K562 (cell line): ENCODE results near the gene ATP5MK. TPM values are rescaled to one million over a fixed set of nuclear protein-coding genes. Genes with fewer than 3 reads are reported as not detected.

Experiments
- BRCA1 ChIP-seq, 2 experiments: fragments of 450-650 bp in 1 of 2; sonication (generic) in 1 of 2; formaldehyde crosslinking in 1 of 2; IDR thresholded peaks; 2 replicates each; pipeline versions ENCODE4 v1.5.0 to v1.6.1; 2017 to 2020; ENCODE audit warnings: mild to moderate bottlenecking in 1 of 2, missing genetic modification reagents in 1 of 2
- ELF2 ChIP-seq: fragments of 250-450 bp; sonication (Bioruptor Pico); IDR thresholded peaks from 2 replicates; pipeline ENCODE4 v1.5.0; 2021; ENCODE audit warnings: mild to moderate bottlenecking
- FOS ChIP-seq: IDR thresholded peaks from 3 replicates; pipeline ENCODE4 v1.6.1; 2011; ENCODE audit not compliant: insufficient read length; ENCODE audit errors: extremely low read depth
- FOXA3 ChIP-seq, 2 experiments: fragments of 450-650 bp in 1 of 2; sonication (generic) in 1 of 2; formaldehyde crosslinking; IDR thresholded peaks in 1 of 2; conservative IDR thresholded peaks in 1 of 2; 2 replicates each; pipeline versions ENCODE4 v1.4.0 to v1.8.0; 2020 to 2022; ENCODE audit warnings: mild to moderate bottlenecking in 2 of 2, missing genetic modification reagents in 1 of 2
- GTF2E2 ChIP-seq: fragments of 200-800 bp; sonication (Bioruptor generic); IDR thresholded peaks from 2 replicates; pipeline ENCODE4 v1.6.1; 2016; ENCODE audit warnings: missing genetic modification characterization, missing compliant biosample characterization
- KDM1A ChIP-seq, 2 experiments: fragments of 450-650 bp; IDR thresholded peaks; 2 replicates each; pipeline ENCODE4 v1.6.1; 2016; ENCODE audit warnings: mild to moderate bottlenecking in 2 of 2
- MEF2A ChIP-seq: IDR thresholded peaks from 2 replicates; pipeline ENCODE4 v1.6.1; 2011; ENCODE audit warnings: low read depth, mild to moderate bottlenecking, low read length, moderate library complexity; ENCODE audit not compliant: control insufficient read depth
- MTA1 ChIP-seq: fragments of 450-650 bp; IDR thresholded peaks from 2 replicates; pipeline ENCODE4 v1.6.1; 2017; ENCODE audit warnings: borderline replicate concordance
- NR4A1 ChIP-seq, 2 experiments: fragments of 250-450 bp in 1 of 2; fragments of 450-650 bp in 1 of 2; sonication (Bioruptor Pico) in 1 of 2; IDR thresholded peaks; 2 replicates each; pipeline versions ENCODE4 v1.4.0 to v1.6.1; 2016 to 2020; ENCODE audit warnings: mild to moderate bottlenecking in 2 of 2, missing compliant biosample characterization in 1 of 2, missing genetic modification characterization in 1 of 2, moderate library complexity in 1 of 2
- NRF1 ChIP-seq, 2 experiments: fragments of 450-650 bp; IDR thresholded peaks in 1 of 2; conservative IDR thresholded peaks in 1 of 2; 2 replicates each; pipeline ENCODE4 v1.6.1; 2014; ENCODE audit warnings: mild to moderate bottlenecking in 2 of 2
- PCBP1 ChIP-seq: fragments of 200-400 bp; formaldehyde crosslinking; IDR thresholded peaks from 2 replicates; pipeline ENCODE4 v1.6.1; 2018; ENCODE audit warnings: mild to moderate bottlenecking, low read depth, low read length; ENCODE audit not compliant: poor library complexity, severe bottlenecking
- POLR3G ChIP-seq: IDR thresholded peaks from 2 replicates; pipeline ENCODE4 v1.6.1; 2011; ENCODE audit not compliant: insufficient read length, insufficient replicate concordance; ENCODE audit errors: extremely low read depth
- RBM39 ChIP-seq: fragments of 200-400 bp; formaldehyde crosslinking; optimal IDR thresholded peaks from 2 replicates; pipeline ENCODE3; 2018; ENCODE audit warnings: low read depth, low read length
- SRSF9 ChIP-seq: fragments of 200-400 bp; formaldehyde crosslinking; IDR thresholded peaks from 2 replicates; pipeline ENCODE4 v1.6.1; 2017; ENCODE audit warnings: low read depth, low read length, borderline replicate concordance
- TBP ChIP-seq: optimal IDR thresholded peaks from 2 replicates; pipeline ENCODE3; 2011; ENCODE audit warnings: low read depth, low read length, improper control_type of control experiment
- TOE1 ChIP-seq, 2 experiments: fragments of 450-650 bp in 1 of 2; sonication (generic) in 1 of 2; formaldehyde crosslinking in 1 of 2; IDR thresholded peaks; 2 replicates each; pipeline versions ENCODE4 v1.7.1 to v1.8.0; 2016 to 2022; ENCODE audit warnings: borderline replicate concordance in 2 of 2, mild to moderate bottlenecking in 2 of 2, antibody characterized with exemption in 1 of 2, inconsistent platforms in 1 of 2, low read depth in 1 of 2, missing genetic modification reagents in 1 of 2, moderate library complexity in 1 of 2
- ZBTB17 ChIP-seq: fragments of 450-650 bp; formaldehyde crosslinking; IDR thresholded peaks from 2 replicates; pipeline ENCODE4 v1.4.0; 2020; ENCODE audit warnings: mild to moderate bottlenecking
- ZFP1 ChIP-seq: fragments of 450-650 bp; formaldehyde crosslinking; IDR thresholded peaks from 2 replicates; pipeline ENCODE4 v1.4.0; 2020; ENCODE audit warnings: mild to moderate bottlenecking, mixed read lengths
- ZNF3 ChIP-seq: fragments of 250-450 bp; sonication (Bioruptor Pico); IDR thresholded peaks from 2 replicates; pipeline ENCODE4 v1.5.0; 2021; ENCODE audit warnings: mild to moderate bottlenecking, moderate library complexity
- ZNF76 ChIP-seq: fragments of 250-450 bp; sonication (Bioruptor Pico); IDR thresholded peaks from 2 replicates; pipeline ENCODE4 v1.4.0; 2020; ENCODE audit warnings: mild to moderate bottlenecking, moderate library complexity, borderline replicate concordance
- ZNF764 ChIP-seq: fragments of 250-450 bp; sonication (Bioruptor Pico); IDR thresholded peaks from 2 replicates; pipeline ENCODE4 v1.4.0; 2020; ENCODE audit warnings: low read depth, mild to moderate bottlenecking, moderate library complexity
- polyA plus RNA-seq, 8 experiments: library from polyadenylated mRNA; depleted of rRNA in 4 of 8; stranded (reverse) in 5 of 8; unstranded in 3 of 8; fragments of >200 nt; fragmentation: Nextera tagmentation in 2 of 8; fragmentation: Illumina TruSeq in 1 of 8; extraction: Ambion mirVana in 2 of 8; extraction: Trizol in 1 of 8; gene quantifications; 2 replicates each; pipeline versions ENCODE4 v1.2.1 to v1.2.3, GENCODE V29; 2011 to 2014; ENCODE audit warnings: inconsistent platforms in 1 of 8, missing spikeins in 1 of 8
- total RNA-seq, 7 experiments: library from RNA; depleted of rRNA in 6 of 7; stranded (reverse); fragments of >200 nt in 6 of 7; fragmentation: Illumina TruSeq in 2 of 7; extraction: Trizol in 2 of 7; gene quantifications; 2 replicates each; pipeline versions ENCODE4 v1.2.1 to v1.2.3, GENCODE V29; 2011 to 2021; ENCODE audit warnings: low replicate concordance in 1 of 7
- TF ChIP-seq, protein P1 (sequence below): sonication (generic); formaldehyde crosslinking; IDR thresholded peaks from 2 replicates; pipeline ENCODE4 v1.8.1; 2023; ENCODE audit warnings: mild to moderate bottlenecking, missing genetic modification reagents, moderate library complexity
- TF ChIP-seq, protein P2 (sequence below), 2 experiments: IDR thresholded peaks in 1 of 2; conservative IDR thresholded peaks in 1 of 2; 2 replicates each; pipeline ENCODE4 v1.6.1; 2016; ENCODE audit warnings: low read depth in 2 of 2, mild to moderate bottlenecking in 1 of 2, missing compliant biosample characterization in 1 of 2, missing genetic modification characterization in 1 of 2, moderate library complexity in 1 of 2

Gene ATP5MK
- total and polyA plus RNA-seq, 9 of the 15 experiments (the other 6 are each of a cell fraction or from before 2014, with no cell fraction given) = 182 to 1,810 (median 741) TPM

DNA sequence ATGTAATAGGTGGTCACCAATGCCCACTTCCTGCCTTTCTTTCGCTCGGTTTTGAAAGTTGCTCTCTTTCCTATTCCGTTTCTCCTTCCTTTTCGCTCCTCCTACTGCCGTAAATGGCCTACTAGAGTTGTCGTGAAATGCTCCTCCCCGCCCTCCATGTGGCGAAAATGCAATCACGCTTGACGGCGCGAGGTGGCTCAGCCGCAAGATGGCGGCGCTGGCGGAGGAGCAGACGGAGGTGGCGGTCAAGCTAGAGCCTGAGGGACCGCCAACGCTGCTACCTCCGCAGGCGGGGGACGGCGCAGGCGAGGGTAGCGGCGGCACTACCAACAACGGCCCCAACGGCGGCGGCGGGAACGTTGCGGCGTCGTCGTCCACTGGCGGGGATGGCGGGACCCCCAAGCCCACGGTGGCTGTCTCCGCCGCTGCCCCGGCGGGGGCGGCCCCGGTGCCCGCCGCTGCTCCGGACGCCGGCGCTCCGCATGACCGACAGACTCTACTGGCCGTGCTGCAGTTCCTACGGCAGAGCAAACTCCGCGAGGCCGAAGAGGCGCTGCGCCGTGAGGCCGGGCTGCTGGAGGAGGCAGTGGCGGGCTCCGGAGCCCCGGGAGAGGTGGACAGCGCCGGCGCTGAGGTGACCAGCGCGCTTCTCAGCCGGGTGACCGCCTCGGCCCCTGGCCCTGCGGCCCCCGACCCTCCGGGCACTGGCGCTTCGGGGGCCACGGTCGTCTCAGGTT lies 28.3 kb downstream of the ATP5MK start, which contains the start of gene TAF5 (continued):
- TF ChIP-seq ZNF3 (no peak), KDM1A (IDR thresholded peaks at IDR 0.05) (no peak), RBM39 (no peak), ZNF76 (CRISPR knock-in tag) (no peak), NR4A1 (CRISPR knock-in tag; IDR thresholded peaks at IDR 0.05) (no peak), NR4A1 (tag; IDR thresholded peaks at IDR 0.05) (no peak), MEF2A (no peak), FOS (no peak), TOE1 (IDR thresholded peaks at IDR 0.05; ENCODE audit: borderline replicate concordance) (no peak), TOE1 (CRISPR knock-in tag; IDR thresholded peaks at IDR 0.05; ENCODE audit: borderline replicate concordance, low read depth) (no peak), POLR3G (no peak), NRF1 (conservative IDR thresholded peaks at IDR 0.05 in 1 of 2, IDR thresholded peaks at IDR 0.05 in 1 of 2) (no peak), PCBP1 (no peak), GTF2E2 (tag) (peak; percentile 87; the same call in 1 of the 2 replicates), MTA1 (no peak), ELF2 (CRISPR knock-in tag) (no peak), ZNF764 (no peak), FOXA3 (CRISPR knock-in tag; conservative IDR thresholded peaks at IDR 0.05 in 1 of 2, IDR thresholded peaks at IDR 0.05 in 1 of 2) (no peak), SRSF9 (no peak), ZBTB17 (CRISPR knock-in tag) (no peak), ZFP1 (no peak), BRCA1 (IDR thresholded peaks at IDR 0.05) (no peak), BRCA1 (CRISPR knock-in tag; IDR thresholded peaks at IDR 0.05) (no peak), TBP (peak; percentile 97)
- TF ChIP-seq, protein P1, sequence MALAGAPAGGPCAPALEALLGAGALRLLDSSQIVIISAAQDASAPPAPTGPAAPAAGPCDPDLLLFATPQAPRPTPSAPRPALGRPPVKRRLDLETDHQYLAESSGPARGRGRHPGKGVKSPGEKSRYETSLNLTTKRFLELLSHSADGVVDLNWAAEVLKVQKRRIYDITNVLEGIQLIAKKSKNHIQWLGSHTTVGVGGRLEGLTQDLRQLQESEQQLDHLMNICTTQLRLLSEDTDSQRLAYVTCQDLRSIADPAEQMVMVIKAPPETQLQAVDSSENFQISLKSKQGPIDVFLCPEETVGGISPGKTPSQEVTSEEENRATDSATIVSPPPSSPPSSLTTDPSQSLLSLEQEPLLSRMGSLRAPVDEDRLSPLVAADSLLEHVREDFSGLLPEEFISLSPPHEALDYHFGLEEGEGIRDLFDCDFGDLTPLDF (CRISPR knock-in tag) = no peak
- TF ChIP-seq, protein P2, sequence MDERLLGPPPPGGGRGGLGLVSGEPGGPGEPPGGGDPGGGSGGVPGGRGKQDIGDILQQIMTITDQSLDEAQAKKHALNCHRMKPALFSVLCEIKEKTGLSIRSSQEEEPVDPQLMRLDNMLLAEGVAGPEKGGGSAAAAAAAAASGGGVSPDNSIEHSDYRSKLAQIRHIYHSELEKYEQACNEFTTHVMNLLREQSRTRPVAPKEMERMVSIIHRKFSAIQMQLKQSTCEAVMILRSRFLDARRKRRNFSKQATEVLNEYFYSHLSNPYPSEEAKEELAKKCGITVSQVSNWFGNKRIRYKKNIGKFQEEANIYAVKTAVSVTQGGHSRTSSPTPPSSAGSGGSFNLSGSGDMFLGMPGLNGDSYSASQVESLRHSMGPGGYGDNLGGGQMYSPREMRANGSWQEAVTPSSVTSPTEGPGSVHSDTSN (CRISPR knock-in tag; IDR thresholded peaks at IDR 0.05; ENCODE audit: low read depth) = no peak
- TF ChIP-seq, protein P2 (tag; conservative IDR thresholded peaks at IDR 0.05; ENCODE audit: low read depth) = no peak
